HL-60/S4 treated with retinoic acid at 250 ng/mL for 4 days and 3 days (cell line): ENCODE results near the gene WDR26.
"Not testable (repeated sequence)": the region's sequence is repeated elsewhere in the genome, so short reads cannot be mapped to it uniquely, and the experiment has no call there.

ENCODE experiments used
- in situ Hi-C: fragments of 300-500 bp; cut with MboI; formaldehyde crosslinking; loops from 2 replicates; pipeline ENCODE4 v1.7.0; 2022; ENCODE audit warnings: low sequenced_read_pairs

The WDR26 gene

GRCh38 chr1:224352436-224353085 lies 82.0 kb downstream of the WDR26 start:
- in situ Hi-C loops = not testable (repeated sequence)

GRCh38 chr1:224349716-224350115 lies 84.9 kb downstream of the WDR26 start:
- in situ Hi-C loops = not testable (repeated sequence)

- in situ Hi-C loops = no loop called here
These were observed 86.5 kb downstream of the WDR26 start for GRCh38 chr1:224348137-224348536.

- in situ Hi-C loops = no loop called here
These were observed 90.9 kb downstream of the WDR26 start for GRCh38 chr1:224343679-224344078.

GRCh38 chr1:224340453-224341384 lies 93.9 kb downstream of the WDR26 start:
- in situ Hi-C loops = not testable (repeated sequence)

GRCh38 chr1:224339442-224340033 lies 95.1 kb downstream of the WDR26 start:
- in situ Hi-C loops = no loop called here

GRCh38 chr1:224338150-224338838 lies 96.3 kb downstream of the WDR26 start:
- in situ Hi-C loops = no loop called here
